Testis (tissue), 2 donors: ENCODE measurements around the gene TAAR9.

Experiments
- POLR2A ChIP-seq: fragments of 450-650 bp; IDR thresholded peaks from one replicate; pipeline ENCODE4 v1.6.1; 2017; ENCODE audit warnings: antibody characterized with exemption, mild to moderate bottlenecking, moderate library complexity
- TF ChIP-seq, protein P1 (sequence below), 3 experiments: fragments of 450-650 bp in 2 of 3; fragments of 200-600 bp in 1 of 3; sonication (generic) in 1 of 3; IDR thresholded peaks; one replicate each; pipeline ENCODE4 v1.5.1; 2016 to 2019; ENCODE audit warnings: antibody characterized with exemption in 3 of 3, mild to moderate bottlenecking in 2 of 3, moderate library complexity in 1 of 3

DNA sequence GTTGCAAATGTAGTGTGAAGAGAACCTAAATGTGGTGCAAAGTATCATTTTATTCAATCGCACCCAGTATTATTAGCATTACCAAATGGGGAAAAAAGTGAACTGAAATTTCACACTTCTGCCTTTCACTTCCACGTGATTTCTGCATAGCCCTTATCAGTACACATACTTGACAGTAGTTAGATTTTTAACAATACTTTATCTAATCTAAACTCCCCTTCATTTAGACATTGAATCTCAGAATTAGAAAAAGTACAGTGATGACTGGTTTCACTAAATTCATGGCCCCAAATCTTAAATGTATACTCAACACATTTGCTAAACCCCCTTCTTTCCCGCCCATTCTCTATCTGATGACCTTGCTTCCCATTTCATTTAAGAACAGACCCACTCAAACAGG, 39.4 kb upstream of the TAAR9 start:
- TF ChIP-seq POLR2A, result no peak
- TF ChIP-seq, protein P1, sequence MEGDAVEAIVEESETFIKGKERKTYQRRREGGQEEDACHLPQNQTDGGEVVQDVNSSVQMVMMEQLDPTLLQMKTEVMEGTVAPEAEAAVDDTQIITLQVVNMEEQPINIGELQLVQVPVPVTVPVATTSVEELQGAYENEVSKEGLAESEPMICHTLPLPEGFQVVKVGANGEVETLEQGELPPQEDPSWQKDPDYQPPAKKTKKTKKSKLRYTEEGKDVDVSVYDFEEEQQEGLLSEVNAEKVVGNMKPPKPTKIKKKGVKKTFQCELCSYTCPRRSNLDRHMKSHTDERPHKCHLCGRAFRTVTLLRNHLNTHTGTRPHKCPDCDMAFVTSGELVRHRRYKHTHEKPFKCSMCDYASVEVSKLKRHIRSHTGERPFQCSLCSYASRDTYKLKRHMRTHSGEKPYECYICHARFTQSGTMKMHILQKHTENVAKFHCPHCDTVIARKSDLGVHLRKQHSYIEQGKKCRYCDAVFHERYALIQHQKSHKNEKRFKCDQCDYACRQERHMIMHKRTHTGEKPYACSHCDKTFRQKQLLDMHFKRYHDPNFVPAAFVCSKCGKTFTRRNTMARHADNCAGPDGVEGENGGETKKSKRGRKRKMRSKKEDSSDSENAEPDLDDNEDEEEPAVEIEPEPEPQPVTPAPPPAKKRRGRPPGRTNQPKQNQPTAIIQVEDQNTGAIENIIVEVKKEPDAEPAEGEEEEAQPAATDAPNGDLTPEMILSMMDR (IDR thresholded peaks at IDR 0.05), result no peak
